ENCODE results near the gene GPR107.

Gene GPR107

DNA sequence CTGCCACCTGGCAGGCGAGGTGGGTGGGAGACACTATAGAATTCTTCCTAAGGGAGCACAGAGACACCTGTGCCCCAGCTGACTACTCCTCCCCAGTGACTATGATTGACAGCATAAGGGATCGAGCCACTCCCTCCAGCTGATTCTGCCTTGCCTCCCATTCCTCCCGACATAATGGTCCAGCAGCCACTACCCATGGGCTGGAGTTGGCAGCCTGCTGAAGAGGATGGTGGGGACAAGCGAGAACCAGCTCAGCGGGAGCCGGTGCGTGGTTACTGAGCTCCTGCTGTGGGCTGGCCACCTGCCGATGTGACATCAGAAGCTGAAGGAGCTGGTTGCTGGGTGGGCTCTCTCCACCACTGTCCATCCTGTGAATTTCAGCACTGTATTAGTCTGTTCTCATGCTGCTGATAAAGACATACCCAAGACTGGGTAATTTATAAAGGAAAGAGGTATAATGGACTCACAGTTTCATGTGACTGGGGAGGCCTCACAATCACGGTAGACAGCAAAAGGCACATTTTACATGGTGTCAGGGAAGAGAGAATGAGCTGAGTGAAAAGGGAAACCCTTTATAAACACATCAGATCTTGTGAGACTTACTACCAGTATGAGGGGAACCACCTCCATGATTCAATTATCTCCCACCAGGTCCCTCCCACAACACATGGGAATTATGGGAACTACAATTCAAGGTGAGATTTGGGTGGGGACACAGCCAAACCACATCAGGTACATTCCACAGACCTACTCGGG lies 106.4 kb downstream of the GPR107 start:
- no peak for DNase-seq (ENCODE audit: low spot score)

DNA sequence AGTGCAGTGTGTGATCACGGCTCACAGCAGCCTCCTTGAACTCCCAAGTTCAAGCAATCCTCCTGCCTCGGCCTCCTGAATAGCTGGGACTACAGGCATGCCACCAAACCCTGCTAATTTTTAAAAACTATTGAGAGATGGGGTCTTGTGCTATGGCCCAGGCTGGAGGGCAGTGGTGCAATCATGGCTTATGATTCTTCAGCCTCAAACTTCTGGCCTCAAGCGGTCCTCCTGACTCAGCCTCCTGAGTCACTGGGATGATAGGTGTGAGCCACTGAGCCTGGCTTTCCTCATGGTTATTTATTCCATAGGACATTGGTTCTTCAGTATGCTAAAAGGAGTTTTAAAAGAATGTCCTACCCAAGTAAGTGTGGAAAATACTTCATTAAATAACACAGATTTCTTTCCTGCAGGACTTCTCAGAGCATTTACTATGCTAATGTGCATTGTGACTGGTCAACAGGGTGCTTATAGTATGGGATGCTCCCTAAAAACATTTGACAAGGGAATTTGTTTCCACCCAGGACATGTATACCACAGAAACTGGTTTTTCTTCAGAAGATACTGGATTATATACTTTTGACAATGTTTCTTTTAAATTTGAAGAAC lies 107.3 kb downstream of the GPR107 start:
- no peak for DNase-seq (ENCODE audit: low spot score)

DNA sequence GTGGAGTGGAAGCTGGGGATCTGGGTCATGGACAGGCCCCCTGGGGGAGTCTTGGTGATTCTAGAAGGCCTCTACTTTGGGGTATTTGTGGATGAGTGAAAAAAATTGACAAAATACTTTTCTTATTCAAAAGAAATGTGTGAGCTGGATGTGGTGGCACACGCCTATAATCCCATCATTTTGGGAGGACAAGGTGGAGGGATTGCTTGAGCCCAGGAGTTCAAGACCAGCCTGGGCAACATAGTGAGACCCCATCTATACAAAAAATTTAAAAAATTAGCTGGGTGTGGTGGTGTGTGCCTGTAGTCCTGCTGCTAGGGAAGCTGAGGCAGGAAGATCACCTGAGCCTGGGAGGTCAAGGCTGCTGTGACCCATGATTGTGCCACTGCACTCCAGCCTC lies 111.9 kb downstream of the GPR107 start:
- no peak for DNase-seq (ENCODE audit: low spot score)

DNA sequence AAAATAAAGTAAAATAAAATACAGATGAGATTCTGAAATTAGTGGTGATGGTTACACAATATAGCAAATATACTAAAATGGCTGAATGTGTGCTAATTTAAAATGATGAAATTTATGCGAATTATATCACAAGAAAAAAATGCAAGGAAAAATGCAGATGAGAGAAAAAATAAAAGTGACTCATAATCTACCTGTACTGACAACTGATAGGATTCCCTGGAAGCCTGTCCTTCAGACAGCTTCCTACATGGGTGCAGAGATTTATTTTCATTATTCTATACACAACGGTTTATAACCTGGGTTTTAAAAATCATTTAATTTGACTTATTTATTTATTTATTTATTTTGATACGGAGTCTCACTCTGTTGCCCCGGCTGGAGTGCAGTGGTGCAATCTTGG lies 112.7 kb downstream of the GPR107 start:
- DNase-seq (ENCODE audit: low spot score), result no peak

DNA sequence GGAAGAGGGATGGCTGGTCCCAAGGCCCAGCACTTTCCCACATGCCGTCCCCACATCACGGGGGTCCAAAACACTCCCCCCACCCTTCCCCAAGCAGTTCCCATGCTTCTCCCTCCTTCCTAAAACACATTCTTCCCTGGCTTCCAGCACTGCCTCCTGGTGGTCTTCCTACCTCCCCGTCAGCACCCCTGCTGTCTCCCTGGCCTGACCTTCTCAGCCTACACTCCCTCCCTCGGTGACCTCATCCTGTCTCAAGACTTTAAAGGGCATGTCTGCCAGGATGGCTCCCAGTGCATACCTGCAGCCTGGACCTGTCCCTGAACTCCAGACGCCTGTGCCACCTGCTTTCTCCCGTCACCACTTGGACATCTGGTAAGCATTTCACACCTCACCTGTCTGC lies 114.2 kb downstream of the GPR107 start:
- no peak for DNase-seq (ENCODE audit: low spot score)

DNA sequence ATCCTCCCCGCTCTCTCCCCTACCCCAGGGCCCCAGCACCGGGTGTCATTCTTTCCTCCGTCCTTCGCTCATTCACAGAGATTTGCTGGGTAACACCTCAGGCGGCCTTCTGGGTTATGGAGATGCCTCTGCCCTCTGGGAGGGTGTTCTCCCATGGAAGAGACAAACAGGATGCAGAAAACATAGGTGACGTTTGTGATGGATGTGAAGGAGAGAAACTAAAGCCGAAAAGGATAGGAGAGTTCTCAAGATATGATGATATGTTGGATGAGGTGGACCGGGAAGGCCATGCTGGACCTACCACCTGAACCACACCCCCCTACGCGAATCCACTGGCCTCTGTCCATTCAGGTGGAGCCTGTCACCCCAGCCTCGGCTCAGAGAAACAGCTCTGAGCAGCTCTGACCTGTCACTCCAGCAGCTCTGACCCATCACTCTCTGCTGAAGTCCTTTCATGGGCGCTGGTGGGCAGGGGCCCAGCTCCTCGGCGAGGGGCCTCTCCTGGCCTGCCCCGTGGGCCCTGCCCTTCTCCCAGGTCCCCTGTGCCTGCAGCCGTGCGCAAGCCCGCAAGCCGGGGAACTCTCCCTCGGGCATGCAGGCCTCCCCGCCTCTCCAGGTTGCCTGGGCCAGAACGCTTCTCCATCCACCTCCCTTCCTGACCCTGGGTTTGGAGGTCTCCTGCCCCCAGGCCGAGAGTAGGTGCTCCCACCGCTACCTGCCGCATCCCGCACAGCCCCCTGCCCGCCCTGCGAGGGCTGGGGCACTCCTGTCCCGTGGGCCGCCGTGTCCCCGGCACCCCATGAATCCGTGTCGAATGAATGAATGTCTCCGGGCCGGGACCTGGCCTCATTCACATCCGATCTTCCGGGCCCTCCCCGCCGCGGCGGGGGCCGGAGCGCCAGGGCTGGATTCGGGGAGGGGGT lies 117.8 kb downstream of the GPR107 start:
- DNase-seq (ENCODE audit: low spot score), result no peak

DNA sequence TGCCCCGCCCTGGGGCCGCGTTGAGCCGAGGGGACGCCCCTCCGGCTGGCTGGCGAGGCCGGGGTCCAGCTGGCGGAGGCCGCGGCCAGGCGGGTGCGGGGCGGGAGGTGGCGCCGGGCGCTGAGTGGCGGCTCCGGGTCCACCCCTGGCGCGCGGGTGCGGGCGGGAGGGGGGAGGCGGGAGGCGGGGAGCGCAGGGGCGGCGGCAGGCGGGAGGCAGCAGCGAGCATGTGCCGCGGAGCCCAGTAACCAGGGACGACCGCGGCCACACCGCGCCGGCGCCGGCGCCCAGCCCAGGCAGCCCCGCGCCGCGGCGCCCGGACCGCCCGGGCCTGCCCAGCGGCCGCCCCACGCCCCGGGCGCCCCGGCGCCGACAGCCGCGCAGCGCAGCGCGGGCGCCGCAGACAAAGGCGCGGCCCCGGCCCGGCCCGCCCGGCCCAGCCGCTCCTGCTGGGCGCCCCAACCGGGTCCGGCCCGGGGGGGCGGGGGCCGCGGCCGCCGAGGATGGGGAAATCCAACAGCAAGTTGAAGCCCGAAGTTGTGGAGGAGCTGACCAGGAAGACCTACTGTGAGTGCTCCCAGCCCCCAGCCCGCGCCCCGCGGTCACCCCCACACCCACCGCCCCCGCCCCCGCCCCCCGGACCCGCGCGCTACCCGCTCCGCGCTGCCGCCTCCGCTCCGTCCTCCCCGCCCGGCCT lies 118.6 kb downstream of the GPR107 start, which contains the start of gene NCS1:
Gene NCS1 (plus strand): TSS at position 244 of the 697 bp plus-strand sequence. CDS start 260 bp downstream, at position 504.
- DNase-seq (ENCODE audit: low spot score), result peak; percentile 97

DNA sequence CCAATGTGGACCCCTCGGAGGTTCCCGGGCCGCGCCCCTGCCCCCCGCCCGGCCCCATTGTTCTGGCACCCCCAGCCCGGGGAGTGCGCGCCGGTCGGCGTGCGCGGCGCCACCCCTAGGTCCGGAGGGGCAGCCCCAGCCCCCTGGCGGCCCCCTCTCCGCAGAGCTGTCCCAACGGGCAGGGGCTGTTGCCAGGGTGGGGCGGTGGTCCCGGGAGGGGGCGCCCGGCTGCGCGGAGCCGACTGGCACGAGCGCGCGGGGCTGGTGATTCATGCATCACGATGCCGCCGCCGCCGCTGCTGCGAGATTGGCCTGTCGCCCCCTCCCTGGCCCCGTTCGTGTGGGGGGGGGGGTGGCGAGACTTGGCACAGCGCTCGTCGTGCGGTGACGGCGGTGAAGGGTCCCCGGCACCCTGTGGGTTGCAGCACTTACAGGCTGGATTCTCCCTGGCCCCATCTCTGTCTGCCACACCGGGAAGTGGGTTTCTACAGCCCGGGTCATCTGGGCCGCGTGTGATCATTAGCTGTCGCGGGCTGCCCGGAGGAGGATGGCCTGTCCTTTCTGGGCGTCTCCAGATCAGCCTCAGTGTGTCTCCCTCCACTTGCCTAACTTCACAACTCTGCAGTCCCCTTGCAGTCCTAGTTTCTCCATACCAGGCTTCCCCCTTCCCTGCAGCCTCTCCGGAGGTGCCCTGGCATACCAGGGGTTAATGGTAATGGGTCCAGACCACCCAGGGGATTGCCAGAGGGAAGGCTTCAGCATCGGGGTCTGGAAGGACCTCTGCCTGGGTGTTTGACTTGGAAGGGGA lies 119.4 kb downstream of the GPR107 start:
- peak; percentile 78 for DNase-seq (ENCODE audit: low spot score)

DNA sequence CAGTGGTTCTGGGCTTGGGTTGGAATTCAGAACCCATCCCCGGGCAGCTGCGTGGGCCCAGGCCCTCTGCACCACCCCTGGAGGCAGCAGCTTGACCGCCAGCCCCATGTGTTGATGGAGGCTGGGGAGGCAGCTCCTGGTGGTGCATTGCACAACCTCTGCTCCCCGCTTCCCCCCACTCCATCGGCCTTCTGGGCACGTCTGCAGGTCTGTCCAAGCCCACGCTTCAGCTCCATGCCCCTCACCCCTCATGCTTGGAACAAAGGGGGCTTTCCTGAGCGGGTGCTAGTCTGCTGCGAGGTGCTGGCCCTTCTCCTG lies 119.9 kb downstream of the GPR107 start:
- DNase-seq (ENCODE audit: low spot score), result no peak

DNA sequence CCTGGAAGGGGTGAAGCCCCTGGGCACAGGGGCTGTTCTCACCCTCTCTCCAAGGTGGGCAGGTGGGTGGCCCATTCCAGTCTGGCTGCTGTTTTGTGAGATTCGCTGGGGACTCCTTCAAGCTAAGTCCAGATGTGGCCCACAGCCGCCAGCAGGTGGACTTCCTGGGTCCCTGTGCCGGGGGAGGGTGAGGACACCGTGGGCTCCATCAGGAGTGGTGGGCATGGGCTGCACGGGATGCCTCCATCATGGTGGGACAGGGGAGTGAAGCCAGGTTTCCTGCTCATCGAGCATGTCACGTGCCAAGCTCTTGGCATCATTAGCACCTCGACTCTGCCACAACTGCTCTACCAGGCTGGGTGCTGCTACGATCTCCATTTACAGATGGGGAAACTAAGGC lies 120.3 kb downstream of the GPR107 start:
- no peak for DNase-seq (ENCODE audit: low spot score)

DNA sequence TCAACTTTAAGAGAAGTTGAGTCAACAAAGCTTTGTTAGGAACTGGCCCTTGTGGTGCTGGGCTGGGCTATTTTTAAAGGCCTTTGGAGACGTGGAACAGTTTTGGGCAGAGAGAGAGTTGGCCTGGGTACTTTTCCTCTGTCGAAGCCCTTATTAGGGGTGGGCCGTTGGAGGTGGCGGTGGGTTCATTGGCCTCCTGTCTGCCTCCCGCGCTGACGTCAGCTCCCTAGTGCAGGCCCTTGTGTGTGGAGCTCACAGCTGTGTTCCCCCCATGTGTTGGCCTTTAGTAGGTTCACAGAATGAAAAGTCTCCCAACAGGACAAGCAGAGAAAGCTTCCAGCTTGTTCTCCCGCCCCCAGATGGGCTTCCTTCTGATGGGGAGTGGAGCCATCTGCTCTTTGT lies 121.2 kb downstream of the GPR107 start:
- no peak for DNase-seq (ENCODE audit: low spot score)

DNA sequence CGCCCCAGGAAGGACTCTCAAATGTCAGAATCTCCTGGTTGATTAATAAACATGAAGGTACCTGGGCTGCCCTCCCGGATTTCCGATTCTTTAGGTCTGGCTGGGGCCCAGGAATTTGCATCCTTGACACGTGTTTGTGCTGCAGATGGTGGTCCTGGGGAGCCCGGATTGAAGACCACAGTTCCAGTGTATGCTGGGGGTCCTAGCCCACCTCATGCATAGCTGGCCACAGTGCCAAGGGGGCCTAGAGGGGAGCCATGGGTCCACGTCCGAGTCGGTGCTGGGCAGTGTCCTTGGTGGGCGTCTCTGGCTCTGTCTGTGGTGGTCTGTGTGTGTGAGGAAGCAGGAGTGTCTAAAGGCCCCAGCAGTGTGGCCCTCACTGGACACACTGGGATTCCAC lies 121.6 kb downstream of the GPR107 start:
- DNase-seq (ENCODE audit: low spot score), result no peak

DNA sequence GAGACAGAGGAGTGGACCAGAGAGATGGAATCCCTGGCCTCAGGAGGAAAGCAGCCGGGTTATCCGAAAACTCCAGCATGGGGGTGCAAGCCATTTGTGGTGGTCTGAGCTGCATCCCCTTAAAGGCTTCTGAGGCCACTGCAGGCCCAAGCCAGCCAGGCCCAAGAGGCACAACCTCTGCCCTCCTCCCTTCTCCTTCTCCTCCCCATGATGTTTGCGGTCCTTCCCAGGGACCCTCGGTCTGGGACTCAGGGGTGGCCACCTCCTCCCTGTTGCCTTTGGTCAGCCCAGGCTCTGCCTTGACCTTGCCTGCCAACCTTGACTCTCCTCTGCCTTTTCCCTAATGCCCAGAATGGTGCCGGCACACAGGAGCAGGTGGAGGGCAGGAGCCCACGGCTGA lies 123.1 kb downstream of the GPR107 start:
- DNase-seq (ENCODE audit: low spot score), result no peak

DNA sequence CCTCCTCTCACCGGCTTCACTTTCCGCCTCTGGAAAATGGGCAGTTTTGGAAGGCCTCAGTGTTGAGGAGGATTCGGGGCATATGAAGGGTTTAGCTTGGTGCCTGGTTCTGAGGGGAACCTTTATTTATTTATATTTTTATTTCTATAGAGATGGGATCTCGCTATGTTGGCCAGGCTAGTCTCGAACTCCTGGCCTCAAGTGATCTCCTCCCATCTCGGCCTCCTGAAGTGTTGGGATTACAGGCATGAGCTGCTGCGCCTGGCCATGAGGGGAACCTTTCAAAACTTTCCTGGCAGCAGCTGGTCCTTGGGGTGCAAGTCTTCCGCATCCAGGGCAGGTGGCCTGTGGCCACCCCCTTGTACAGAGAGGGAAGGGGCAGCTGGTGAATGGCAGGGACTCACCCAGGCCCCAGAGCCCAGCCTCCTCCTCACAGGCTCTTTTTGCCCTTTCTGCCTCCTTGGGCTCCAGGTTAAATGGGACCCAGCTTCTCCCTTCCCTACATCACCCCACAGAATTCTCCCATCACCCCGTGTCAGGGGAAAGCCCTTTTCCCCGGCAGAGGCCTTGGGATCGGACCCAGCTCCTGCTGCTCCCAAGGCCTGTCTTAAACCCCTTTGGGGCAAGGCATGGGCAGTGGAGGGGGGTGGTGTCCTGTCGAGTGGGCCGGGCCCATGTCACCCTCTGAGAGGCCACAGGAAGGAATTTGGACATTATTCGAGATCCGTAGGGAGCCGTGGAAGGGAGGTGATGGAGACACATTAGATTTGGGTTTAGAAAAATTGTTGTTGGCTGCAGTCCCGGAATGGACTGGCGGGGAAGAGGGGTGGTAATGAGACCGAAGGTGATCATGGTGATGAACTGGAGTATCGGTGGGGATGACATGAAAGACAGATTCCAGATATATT lies 124.4 kb downstream of the GPR107 start:
- no peak for DNase-seq (ENCODE audit: low spot score)

DNA sequence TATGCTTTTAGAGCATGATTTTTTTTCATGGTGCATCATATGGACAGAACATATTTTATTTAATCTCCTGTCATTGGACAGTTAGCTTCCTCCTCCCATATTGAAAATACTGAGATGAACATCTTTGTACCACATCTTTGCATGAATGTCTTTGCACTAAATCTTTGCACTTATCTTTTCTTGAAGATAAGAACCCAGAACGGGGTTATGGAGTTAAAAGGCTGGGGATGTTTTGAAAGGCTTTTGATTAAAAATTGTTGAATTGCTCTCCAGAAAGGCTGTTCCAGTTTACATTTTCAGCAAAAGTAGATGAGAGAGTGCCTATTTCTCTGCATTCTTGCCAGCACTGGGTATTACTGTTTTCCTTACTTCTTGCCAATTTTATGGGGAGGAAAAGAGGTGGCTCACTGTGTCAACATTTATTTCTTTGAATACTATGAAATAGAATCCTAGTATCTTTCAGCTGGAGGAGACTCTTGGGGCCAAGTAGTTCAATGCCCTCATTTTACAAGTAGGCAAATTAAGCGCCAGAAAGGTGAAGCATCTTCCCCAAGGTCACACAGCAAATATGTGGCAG lies 125.7 kb downstream of the GPR107 start:
- DNase-seq (ENCODE audit: low spot score), result no peak

DNA sequence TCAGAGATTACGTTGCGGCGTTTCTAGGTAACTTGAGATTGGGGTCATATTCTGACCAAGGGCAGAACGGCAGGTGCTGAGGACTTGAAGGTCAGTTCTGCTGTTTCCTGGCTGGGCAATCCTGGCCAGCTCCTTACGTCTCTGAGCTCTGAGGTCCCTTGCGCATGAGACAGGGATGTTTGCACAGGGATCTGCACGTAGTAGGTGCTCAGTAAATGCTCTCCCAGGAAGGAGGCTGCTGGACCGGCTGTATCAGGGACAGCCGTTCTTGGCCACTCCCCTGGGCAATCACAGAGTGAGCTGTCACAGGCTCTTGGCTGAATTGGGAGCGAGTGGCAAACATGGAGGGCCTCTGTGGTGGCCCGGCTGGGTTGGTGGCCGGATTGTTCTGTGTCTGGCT lies 126.8 kb downstream of the GPR107 start:
- no peak for DNase-seq (ENCODE audit: low spot score)

DNA sequence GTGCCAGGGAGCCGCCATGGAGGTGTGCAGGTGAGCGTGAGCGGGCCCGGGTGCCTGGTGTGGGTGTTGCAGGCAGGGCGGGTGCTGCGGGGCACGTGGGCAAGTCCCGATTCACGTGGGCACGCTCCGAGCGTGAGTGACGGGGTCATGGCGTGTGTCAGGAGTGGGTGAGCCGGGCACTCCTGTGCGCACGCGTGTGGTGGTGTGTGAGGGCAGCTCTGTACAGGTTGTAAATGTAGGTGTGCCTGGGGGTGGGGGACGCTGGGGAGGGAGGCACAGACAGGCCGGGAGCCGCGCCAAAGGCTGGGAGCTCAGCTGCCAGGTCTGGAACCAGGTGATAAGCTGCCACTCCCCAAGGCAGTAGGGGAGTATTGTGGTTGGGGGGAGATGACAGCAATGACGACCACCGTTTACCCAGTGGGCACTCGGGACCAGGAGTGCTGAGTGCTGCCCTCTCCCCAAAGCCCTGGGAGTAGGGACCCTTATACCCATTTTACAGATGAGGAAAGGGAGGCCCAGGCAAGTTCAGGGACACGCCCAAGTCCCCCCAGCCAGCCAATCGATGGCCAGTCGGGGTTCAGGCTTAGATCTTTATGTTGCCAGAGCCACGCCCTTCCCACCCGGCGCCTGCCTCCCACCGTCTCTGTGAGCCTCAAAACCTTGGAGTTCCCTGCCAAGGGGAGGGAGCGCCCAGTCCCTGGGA lies 128.1 kb downstream of the GPR107 start:
- DNase-seq (ENCODE audit: low spot score), result no peak

DNA sequence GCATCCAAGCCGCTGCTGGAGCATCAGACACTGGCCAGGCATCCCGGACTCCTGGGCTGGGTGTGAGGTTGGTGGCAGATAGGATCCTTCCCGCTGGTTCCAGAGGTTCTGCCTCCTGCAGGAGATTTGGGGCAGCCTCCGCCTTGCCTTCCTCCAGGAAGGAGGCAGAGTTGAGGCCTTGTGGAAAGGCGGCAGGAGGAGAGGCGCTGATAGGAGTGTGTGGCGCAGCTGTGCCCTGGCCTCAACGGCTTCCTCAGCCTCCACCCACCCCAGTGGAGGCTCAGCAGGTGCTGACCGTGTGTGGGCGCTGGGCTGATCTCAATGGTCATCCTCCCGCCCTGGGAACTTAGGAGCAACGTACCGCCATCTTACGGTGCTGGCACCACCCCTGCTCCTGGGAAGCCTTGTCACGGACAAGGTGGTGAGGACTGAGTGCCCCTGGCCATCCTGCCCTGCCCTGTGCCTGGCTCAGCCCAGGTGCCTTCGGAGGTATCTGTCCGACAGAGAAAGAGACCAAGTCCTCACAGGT lies 128.7 kb downstream of the GPR107 start:
- DNase-seq (ENCODE audit: low spot score), result no peak

DNA sequence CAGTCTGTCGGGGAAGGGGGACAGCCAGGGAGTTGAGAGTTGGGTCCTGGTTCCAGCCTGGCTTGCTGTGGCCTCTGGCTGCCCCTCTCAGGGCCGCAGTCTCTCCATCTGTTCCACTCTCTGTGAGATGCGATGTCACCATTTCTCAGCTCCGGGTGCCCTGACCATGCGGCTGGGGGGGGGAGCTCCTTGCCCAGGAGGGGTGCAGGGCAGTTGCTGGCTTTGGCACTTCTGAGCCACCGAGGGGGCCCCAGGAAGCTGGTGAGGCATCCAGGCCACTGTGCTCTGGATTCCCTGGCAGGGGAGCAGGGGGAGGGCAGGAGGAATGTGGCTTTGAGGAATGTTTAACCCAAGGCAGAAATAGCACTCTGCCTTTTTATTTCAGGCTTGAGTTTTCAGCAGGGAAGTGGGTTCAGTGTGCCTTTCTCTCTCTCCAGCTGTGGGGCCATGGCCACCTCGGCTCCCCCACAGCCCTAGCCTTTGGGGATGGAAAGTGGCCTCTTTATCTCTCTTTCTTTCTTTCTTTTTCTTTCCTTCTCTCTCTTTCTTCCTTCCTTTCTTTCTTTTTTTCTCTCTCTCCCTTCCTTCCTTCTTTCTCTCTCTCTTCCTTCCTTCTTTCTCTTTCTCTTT lies 129.5 kb downstream of the GPR107 start:
- no peak for DNase-seq (ENCODE audit: low spot score)

Data from D341Med (cell line).